ENCODE results near the gene CTNND2. TPM values are rescaled to one million over a fixed set of nuclear protein-coding genes. Genes with fewer than 3 reads are reported as not detected.

Gene CTNND2
- total RNA-seq, 1 experiment from 2014 or later: not detected

DNA sequence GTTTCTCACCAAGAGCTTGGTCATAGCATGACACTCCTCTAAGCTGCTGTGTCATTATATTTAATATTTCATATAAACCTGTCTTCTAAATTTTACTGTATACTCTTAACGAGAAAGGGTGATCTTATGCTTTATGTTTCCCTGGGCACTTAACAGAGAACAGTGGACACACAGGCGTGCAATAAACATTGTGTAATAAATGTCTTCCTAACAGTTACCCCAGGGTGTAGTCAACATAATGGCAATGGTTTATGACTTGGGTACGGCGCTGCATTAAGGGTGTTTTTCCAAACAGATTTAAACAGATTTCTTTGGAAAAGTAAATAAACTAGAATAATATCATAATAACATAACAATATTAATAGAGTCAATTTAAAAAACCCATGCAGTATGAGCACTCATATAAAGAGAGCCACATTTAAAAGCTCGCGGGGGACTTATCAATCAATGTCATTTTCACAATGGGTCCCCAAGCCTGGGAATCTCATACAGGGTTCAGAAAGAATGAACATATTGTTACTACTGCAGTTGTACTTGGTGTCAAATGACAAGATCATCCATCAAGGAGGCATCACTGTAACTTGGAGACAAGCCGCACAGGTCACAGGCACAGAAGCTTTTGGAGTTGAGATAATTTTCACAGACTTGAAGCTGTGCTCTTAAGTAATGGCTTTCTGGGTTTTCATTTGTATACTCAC, 376.4 kb downstream of the CTNND2 start:
- Mint-ChIP-seq H3K4me3 (ENCODE audit: unreplicated experiment) (no peak overlapping the region), H3K27ac (ENCODE audit: low read depth, unreplicated experiment) (no peak overlapping the region), H3K4me1 (ENCODE audit: insufficient read depth, unreplicated experiment) (no peaks in the 10 kb centered on the region), H3K36me3 (ENCODE audit: insufficient read depth, unreplicated experiment) (no peaks in the 10 kb centered on the region), H3K27me3 (ENCODE audit: insufficient read depth, unreplicated experiment) (peaks cover 23% of the 10 kb centered on the region), H3K9me3 (ENCODE audit: unreplicated experiment) (no peaks in the 10 kb centered on the region)
- CTCF ChIA-PET: no interaction called here
- TF ChIP-seq, protein P1, sequence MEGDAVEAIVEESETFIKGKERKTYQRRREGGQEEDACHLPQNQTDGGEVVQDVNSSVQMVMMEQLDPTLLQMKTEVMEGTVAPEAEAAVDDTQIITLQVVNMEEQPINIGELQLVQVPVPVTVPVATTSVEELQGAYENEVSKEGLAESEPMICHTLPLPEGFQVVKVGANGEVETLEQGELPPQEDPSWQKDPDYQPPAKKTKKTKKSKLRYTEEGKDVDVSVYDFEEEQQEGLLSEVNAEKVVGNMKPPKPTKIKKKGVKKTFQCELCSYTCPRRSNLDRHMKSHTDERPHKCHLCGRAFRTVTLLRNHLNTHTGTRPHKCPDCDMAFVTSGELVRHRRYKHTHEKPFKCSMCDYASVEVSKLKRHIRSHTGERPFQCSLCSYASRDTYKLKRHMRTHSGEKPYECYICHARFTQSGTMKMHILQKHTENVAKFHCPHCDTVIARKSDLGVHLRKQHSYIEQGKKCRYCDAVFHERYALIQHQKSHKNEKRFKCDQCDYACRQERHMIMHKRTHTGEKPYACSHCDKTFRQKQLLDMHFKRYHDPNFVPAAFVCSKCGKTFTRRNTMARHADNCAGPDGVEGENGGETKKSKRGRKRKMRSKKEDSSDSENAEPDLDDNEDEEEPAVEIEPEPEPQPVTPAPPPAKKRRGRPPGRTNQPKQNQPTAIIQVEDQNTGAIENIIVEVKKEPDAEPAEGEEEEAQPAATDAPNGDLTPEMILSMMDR (IDR thresholded peaks at IDR 0.05; ENCODE audit: unreplicated experiment): no peak
- intact Hi-C loops (cut with micrococcal nuclease): no loop called here
- POLR2A ChIA-PET: no interaction called here
- no TSS peak for BruUV-seq (replicated peaks)
- no peak for DNase-seq (ENCODE audit: unreplicated experiment)

DNA sequence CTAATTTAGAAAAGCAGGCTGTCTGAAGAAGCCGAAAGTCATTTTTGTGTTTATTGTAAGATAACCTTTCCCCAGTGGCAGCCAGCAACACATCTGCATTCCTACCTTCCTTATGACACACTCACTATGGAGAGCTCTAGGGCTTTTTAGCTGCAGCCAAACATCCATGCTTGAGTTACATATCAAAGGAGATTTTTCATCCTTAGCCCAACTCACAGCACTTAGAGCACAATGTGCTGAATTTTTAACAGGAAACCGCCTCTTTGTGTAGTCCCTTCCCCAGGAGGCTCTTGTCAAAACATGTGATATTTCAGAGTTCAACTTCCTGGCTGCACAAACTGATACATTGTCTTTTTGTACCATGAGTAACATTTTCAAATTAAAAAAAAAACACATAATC, 379.2 kb downstream of the CTNND2 start:
- TF ChIP-seq, protein P1 (IDR thresholded peaks at IDR 0.05; ENCODE audit: unreplicated experiment): no peak
- intact Hi-C loops (cut with micrococcal nuclease): no loop called here
- Mint-ChIP-seq H3K4me1 (ENCODE audit: insufficient read depth, unreplicated experiment) (no peaks in the 10 kb centered on the region), H3K27ac (ENCODE audit: low read depth, unreplicated experiment) (no peak overlapping the region), H3K4me3 (ENCODE audit: unreplicated experiment) (no peak overlapping the region), H3K36me3 (ENCODE audit: insufficient read depth, unreplicated experiment) (no peaks in the 10 kb centered on the region), H3K9me3 (ENCODE audit: unreplicated experiment) (no peaks in the 10 kb centered on the region), H3K27me3 (ENCODE audit: insufficient read depth, unreplicated experiment) (peaks cover 23% of the 10 kb centered on the region)
- ChIA-PET POLR2A (no interaction called here), CTCF (no interaction called here)
- no peak for DNase-seq (ENCODE audit: unreplicated experiment)
- BruUV-seq (replicated peaks): no TSS peak

DNA sequence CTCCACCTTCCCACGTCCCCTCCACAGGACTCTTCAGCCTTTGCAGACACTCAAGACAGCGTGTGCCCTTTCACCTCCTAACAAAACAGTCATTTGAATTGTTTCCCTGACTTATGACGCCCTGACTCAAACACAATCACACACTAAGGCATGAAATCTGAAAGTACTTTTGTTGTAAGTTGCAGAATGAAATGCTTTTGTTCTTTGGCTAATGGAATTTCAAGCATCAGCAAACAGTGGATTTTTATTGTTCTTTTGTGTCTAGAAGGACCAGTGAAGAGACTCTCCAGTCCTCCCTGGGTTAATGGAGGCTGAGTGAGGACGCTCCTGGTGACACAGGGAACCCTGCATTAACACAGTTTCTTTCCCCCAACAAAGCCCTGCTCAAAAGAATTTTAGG, 380.1 kb downstream of the CTNND2 start:
- no peaks in the 10 kb centered on the region for H3K36me3 Mint-ChIP-seq (ENCODE audit: insufficient read depth, unreplicated experiment)
- no TSS peak for BruUV-seq (replicated peaks)
- H3K27ac Mint-ChIP-seq (ENCODE audit: low read depth, unreplicated experiment): no peak overlapping the region
- no peaks in the 10 kb centered on the region for H3K4me1 Mint-ChIP-seq (ENCODE audit: insufficient read depth, unreplicated experiment)
- TF ChIP-seq, protein P1 (IDR thresholded peaks at IDR 0.05; ENCODE audit: unreplicated experiment): no peak
- CTCF ChIA-PET: no interaction called here
- intact Hi-C loops (cut with micrococcal nuclease): no loop called here
- H3K27me3 Mint-ChIP-seq (ENCODE audit: insufficient read depth, unreplicated experiment): peaks cover 23% of the 10 kb centered on the region
- no peaks in the 10 kb centered on the region for H3K9me3 Mint-ChIP-seq (ENCODE audit: unreplicated experiment)
- POLR2A ChIA-PET: no interaction called here
- no peak overlapping the region for H3K4me3 Mint-ChIP-seq (ENCODE audit: unreplicated experiment)
- no peak for DNase-seq (ENCODE audit: unreplicated experiment)

DNA sequence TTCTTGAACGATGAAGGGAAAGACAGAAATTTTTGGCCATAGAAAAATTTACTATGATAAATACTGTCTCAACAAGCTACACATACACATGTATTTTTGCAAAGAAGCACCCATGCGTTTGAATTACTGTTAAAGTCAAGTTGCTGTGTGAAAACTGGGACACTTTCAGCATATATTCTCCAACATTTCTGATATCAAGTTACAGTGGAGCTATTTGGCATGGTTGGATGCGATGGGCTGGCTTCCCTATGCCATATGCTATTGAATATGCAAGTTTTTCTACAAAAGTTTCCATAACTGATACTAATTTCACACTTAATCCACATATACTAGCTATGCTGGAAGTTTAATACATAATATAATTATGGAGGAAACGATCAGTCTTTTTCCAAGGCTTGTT, 381.4 kb downstream of the CTNND2 start:
- no TSS peak for BruUV-seq (replicated peaks)
- no peaks in the 10 kb centered on the region for H3K4me1 Mint-ChIP-seq (ENCODE audit: insufficient read depth, unreplicated experiment)
- H3K9me3 Mint-ChIP-seq (ENCODE audit: unreplicated experiment): no peaks in the 10 kb centered on the region
- DNase-seq (ENCODE audit: unreplicated experiment): no peak
- TF ChIP-seq, protein P1 (IDR thresholded peaks at IDR 0.05; ENCODE audit: unreplicated experiment): no peak
- no peak overlapping the region for H3K27ac Mint-ChIP-seq (ENCODE audit: low read depth, unreplicated experiment)
- H3K27me3 Mint-ChIP-seq (ENCODE audit: insufficient read depth, unreplicated experiment): peaks cover 23% of the 10 kb centered on the region
- no peaks in the 10 kb centered on the region for H3K36me3 Mint-ChIP-seq (ENCODE audit: insufficient read depth, unreplicated experiment)
- no peak overlapping the region for H3K4me3 Mint-ChIP-seq (ENCODE audit: unreplicated experiment)
- POLR2A ChIA-PET: interaction anchor here (0.6 kb wide), 1 partner anchor 806 kb away, joined by 3 read pairs; no protein-coding TSS in a partner anchor
- CTCF ChIA-PET: interaction anchor here (0.7 kb wide), 1 partner anchor 23 kb away, joined by 4 read pairs; no protein-coding TSS in a partner anchor
- intact Hi-C loops (cut with micrococcal nuclease): no loop called here

Measured in MCF 10A (cell line).